GM12878 (cell line): ENCODE measurements around the gene MYOM3. TPM values are rescaled to one million over a fixed set of nuclear protein-coding genes. Genes with fewer than 3 reads are reported as not detected.

ENCODE experiments used
- ATAC-seq: fragments of 200-7000 bp; cut with Tn5 transposase; 3 replicates; pipeline ENCODE4 v1.9.1; 2020; ENCODE audit warnings: mild to moderate bottlenecking, moderate library complexity
- BruUV-seq: library from RNA; stranded (reverse); fragments of 400-500 nt; replicated peaks from 2 replicates; lab custom pipeline; 2021; lab: Mats Ljungman, UMichigan
- CTCF ChIA-PET: fragments of 300-600 bp; sonication (Branson Sonifier 250); formaldehyde crosslinking; extraction: SDS; loops from one replicate; lab custom pipeline; 2021; ENCODE audit warnings: inconsistent platforms; lab: Yijun Ruan, JAX
- POLR2A ChIA-PET: fragments of 350-600 bp; formaldehyde crosslinking; extraction: SDS; loops from one replicate; lab custom pipeline; 2021; ENCODE audit warnings: inconsistent platforms; lab: Charles Lee
- RAD21 ChIA-PET: fragments of 300-600 bp; sonication (Branson Sonifier 250); formaldehyde crosslinking; loops from one replicate; lab custom pipeline; 2023; ENCODE audit warnings: antibody characterized with exemption; ENCODE audit not compliant: unreplicated experiment; lab: Charles Lee
- SMC1A ChIA-PET: fragments of 300-600 bp; sonication (Branson Sonifier 250); formaldehyde crosslinking; loops from one replicate; lab custom pipeline; 2023; ENCODE audit not compliant: unreplicated experiment, uncharacterized antibody; lab: Charles Lee
- DNase-seq: peaks from one replicate; pipeline ENCODE4 v3.0.0-alpha.2; 2011; ENCODE audit warnings: low read depth, low spot score
- FAIRE-seq: peaks from 3 replicates; lab custom pipeline; 2011; peaks lifted over from hg19 to GRCh38; lab: Jason Lieb, UNC
- H2AFZ ChIP-seq: 2 replicates; pipeline ENCODE4 v1.6.0; 2011; ENCODE audit warnings: low read depth, low read length, control low read depth; ENCODE audit not compliant: control insufficient read depth
- H3K27ac ChIP-seq: 2 replicates; pipeline ENCODE4 v1.5.1; 2011; ENCODE audit warnings: control low read depth; ENCODE audit not compliant: control insufficient read depth, insufficient read depth
- H3K27me3 ChIP-seq, 2 experiments: replicated peaks in 1 of 2; 2 replicates each; pipeline versions ENCODE4 v1.6.0 to v1.6.1; 2011; ENCODE audit warnings: low read length in 1 of 2; ENCODE audit not compliant: control insufficient read depth in 2 of 2, insufficient read depth in 2 of 2
- H3K36me3 ChIP-seq, 2 experiments: 2 replicates each; pipeline ENCODE4 v1.5.1; 2011; ENCODE audit warnings: low read length in 1 of 2; ENCODE audit not compliant: control insufficient read depth in 2 of 2, insufficient read depth in 2 of 2
- H3K4me1 ChIP-seq: 2 replicates; pipeline ENCODE4 v1.6.1; 2011; ENCODE audit warnings: mild to moderate bottlenecking, low read length, moderate library complexity, mixed read lengths; ENCODE audit not compliant: control insufficient read depth, insufficient read depth
- H3K4me2 ChIP-seq: 2 replicates; pipeline ENCODE4 v1.6.0; 2011; ENCODE audit warnings: control low read depth; ENCODE audit not compliant: control insufficient read depth, insufficient read depth
- H3K4me3 ChIP-seq: fragments of 200-600 bp; sonication (generic); 2 replicates; pipeline ENCODE4 v1.5.1; 2016
- H3K79me2 ChIP-seq: 2 replicates; pipeline ENCODE4 v1.6.0; 2011; ENCODE audit warnings: low read length; ENCODE audit not compliant: control insufficient read depth, insufficient read depth
- H3K9ac ChIP-seq: 2 replicates; pipeline ENCODE4 v1.8.0; 2011; ENCODE audit warnings: low read length, control low read depth, mixed read lengths; ENCODE audit not compliant: control insufficient read depth, insufficient read depth
- H3K9me3 ChIP-seq: replicated peaks from 3 replicates; pipeline ENCODE4 v1.5.1; 2011; ENCODE audit warnings: mild to moderate bottlenecking, low read length; ENCODE audit not compliant: control insufficient read depth, insufficient read depth
- H4K20me1 ChIP-seq: 2 replicates; pipeline ENCODE4 v1.6.0; 2011; ENCODE audit not compliant: control insufficient read depth, insufficient read depth
- ATF7 ChIP-seq: fragments of 450-650 bp; IDR thresholded peaks from 2 replicates; pipeline ENCODE4 v1.6.1; 2016; ENCODE audit warnings: low read depth, mild to moderate bottlenecking
- CBFB ChIP-seq: IDR thresholded peaks from 2 replicates; pipeline ENCODE4 v1.6.1; 2016; ENCODE audit warnings: antibody characterized with exemption, low read depth
- CBX3 ChIP-seq: fragments of 200-600 bp; sonication (generic); IDR thresholded peaks from 2 replicates; pipeline ENCODE4 v1.6.1; 2016; ENCODE audit warnings: low read depth, borderline replicate concordance
- CHD1 ChIP-seq: IDR thresholded peaks from 2 replicates; pipeline ENCODE4 v1.6.1; 2012; ENCODE audit warnings: low read depth, low read length, improper control_type of control experiment
- CHD4 ChIP-seq: fragments of 200-600 bp; sonication (generic); IDR thresholded peaks from 2 replicates; pipeline ENCODE4 v1.6.1; 2016; ENCODE audit warnings: mild to moderate bottlenecking
- EED ChIP-seq: sonication (generic); IDR thresholded peaks from 2 replicates; pipeline ENCODE4 v1.6.1; 2016; ENCODE audit warnings: antibody characterized with exemption, low read depth
- EZH2 ChIP-seq: IDR thresholded peaks from 2 replicates; pipeline ENCODE4 v1.6.1; 2012; ENCODE audit warnings: low read depth, mild to moderate bottlenecking, control low read depth, inconsistent platforms, low read length, borderline replicate concordance; ENCODE audit not compliant: control insufficient read depth
- MAX ChIP-seq: IDR thresholded peaks from 2 replicates; pipeline ENCODE4 v1.6.1; 2012; ENCODE audit warnings: low read depth, low read length, improper control_type of control experiment
- MYB ChIP-seq: fragments of 150-350 bp; IDR thresholded peaks from 2 replicates; pipeline ENCODE4 v1.6.1; 2014; ENCODE audit warnings: mild to moderate bottlenecking, low read depth, low read length, borderline replicate concordance
- NR2C1 ChIP-seq: fragments of 450-650 bp; IDR thresholded peaks from 2 replicates; pipeline ENCODE4 v1.6.1; 2017; ENCODE audit warnings: antibody characterized with exemption, mild to moderate bottlenecking, moderate library complexity
- NR2C2 ChIP-seq: IDR thresholded peaks from 2 replicates; pipeline ENCODE4 v1.6.1; 2011; ENCODE audit warnings: borderline replicate concordance, low read depth; ENCODE audit not compliant: control insufficient read depth, insufficient read length
- NR2F1 ChIP-seq: fragments of 450-650 bp; conservative IDR thresholded peaks from 2 replicates; pipeline ENCODE4 v1.6.1; 2017; ENCODE audit warnings: mild to moderate bottlenecking
- PAX5 ChIP-seq: IDR thresholded peaks from 2 replicates; pipeline ENCODE4 v1.6.1; 2011; ENCODE audit warnings: low read depth, low read length, borderline replicate concordance
- PAX8 ChIP-seq: fragments of 450-650 bp; IDR thresholded peaks from 2 replicates; pipeline ENCODE4 v1.6.1; 2017; ENCODE audit warnings: mild to moderate bottlenecking, moderate library complexity
- POLR2A ChIP-seq: IDR thresholded peaks from 2 replicates; pipeline ENCODE4 v1.6.1; 2011; ENCODE audit warnings: low read depth, mild to moderate bottlenecking, low read length
- POU2F2 ChIP-seq: IDR thresholded peaks from 3 replicates; pipeline ENCODE4 v1.6.1; 2011; ENCODE audit warnings: low read depth, mild to moderate bottlenecking, low read length, borderline replicate concordance
- RELB ChIP-seq: fragments of 450-650 bp; IDR thresholded peaks from 2 replicates; pipeline ENCODE4 v1.6.1; 2017; ENCODE audit warnings: low read depth, mild to moderate bottlenecking, moderate library complexity
- SMAD1 ChIP-seq: fragments of 450-650 bp; IDR thresholded peaks from 2 replicates; pipeline ENCODE4 v1.6.1; 2018; ENCODE audit warnings: mild to moderate bottlenecking, low read depth; ENCODE audit not compliant: partially characterized antibody
- SMARCA5 ChIP-seq: fragments of 450-650 bp; IDR thresholded peaks from 2 replicates; pipeline ENCODE4 v1.6.1; 2017; ENCODE audit warnings: mild to moderate bottlenecking
- SREBF2 ChIP-seq: IDR thresholded peaks from 2 replicates; pipeline ENCODE4 v1.6.1; 2012; ENCODE audit warnings: mild to moderate bottlenecking, low read length
- WGBS: methylation state at CpG from one replicate; pipeline ENCODE4 v1.1.6; 2016; ENCODE audit warnings: low lambda C conversion rate; ENCODE audit not compliant: insufficient replicate concordance, insufficient coverage; ENCODE audit errors: missing lambda C conversion rate; 5-methylcytosine and 5-hydroxymethylcytosine counted together
- in situ Hi-C: fragments of 300-500 bp; cut with MboI; formaldehyde crosslinking; loops from 9 replicates; pipeline ENCODE4 v1.14.3; 2018; ENCODE audit warnings: mixed read lengths
- intact Hi-C: fragments of 100-400 bp; cut with micrococcal nuclease; formaldehyde crosslinking; loops from one replicate; pipeline ENCODE4 v1.14.2; 2022; ENCODE audit not compliant: unreplicated experiment
- polyA plus RNA-seq, 11 experiments: library from polyadenylated mRNA; depleted of rRNA in 4 of 11; unstranded in 6 of 11; stranded (reverse) in 5 of 11; fragments of >200 nt; fragmentation: Nextera tagmentation in 4 of 11; fragmentation: Illumina TruSeq in 1 of 11; extraction: Ambion mirVana in 4 of 11; extraction: Trizol in 1 of 11; gene quantifications; 1 replicate in 1 of 11; 2 replicates in 10 of 11; pipeline versions ENCODE4 v1.2.1 to v1.2.3, GENCODE V29; 2011 to 2016; ENCODE audit warnings: inconsistent platforms in 2 of 11, missing spikeins in 2 of 11, low read depth in 1 of 11
- total RNA-seq, 4 experiments: library from RNA; depleted of rRNA in 3 of 4; stranded (reverse); fragments of >200 nt in 3 of 4; fragmentation: Illumina TruSeq in 1 of 4; extraction: Trizol in 1 of 4; gene quantifications; 2 replicates each; pipeline versions ENCODE4 v1.2.1 to v1.2.3, GENCODE V29; 2013 to 2021

The MYOM3 gene
- total and polyA plus RNA-seq, 10 of the 15 experiments (the other 5 are each of a cell fraction or from before 2014, with no cell fraction given): 0.06 TPM; not detected in 9

- ATAC-seq: no peak
- intact Hi-C loops: loop anchor here (5.0 kb wide), 2 partner anchors 80 to 320 kb away; no protein-coding TSS in a partner anchor
- in situ Hi-C loops: no loop called here
- Histone ChIP-seq H3K27me3 (peaks cover 0 to 6% of the 10 kb centered on the region in 2 experiments; a peak in 2 of 4 replicates), H4K20me1 (no peaks in the 10 kb centered on the region), H3K9me3 (no peaks in the 10 kb centered on the region), H2AFZ (no peak overlapping the region), H3K4me3 (no peak overlapping the region), H3K4me2 (no peak overlapping the region), H3K9ac (no peak overlapping the region), H3K36me3 (no peaks in the 10 kb centered on the region), H3K79me2 (no peaks in the 10 kb centered on the region)
- no peak for DNase-seq
- WGBS: 37% methylated on average over 7 of the region's 7 CpGs
- RAD21 ChIA-PET: interaction anchor here (0.9 to 2.0 kb wide), 2 partner anchors 49 to 320 kb away, joined by 3 to 5 read pairs; no protein-coding TSS in a partner anchor
- POLR2A ChIA-PET: no interaction called here
- no TSS peak for BruUV-seq
- no peak for FAIRE-seq
- CTCF ChIA-PET: interaction anchor here (0.9 to 1.5 kb wide), 5 partner anchors 12 to 319 kb away, joined by 3 to 4 read pairs (median 3); no protein-coding TSS in a partner anchor
- TF ChIP-seq CBFB (no peak), POU2F2 (no peak), NR2F1 (no peak), ATF7 (no peak), SMARCA5 (no peak), EZH2 (no peak), RELB (no peak), NR2C1 (no peak), MYB (no peak), CHD1 (no peak), POLR2A (no peak), CBX3 (no peak), PAX5 (no peak), NR2C2 (no peak), SREBF2 (no peak), CHD4 (no peak), PAX8 (no peak), MAX (no peak), SMAD1 (no peak), EED (no peak)
- TF ChIP-seq, all 136 proteins: peak for 0
- Histone ChIP-seq H3K27ac (no peak overlapping the region), H3K4me1 (no peaks in the 10 kb centered on the region)
- SMC1A ChIA-PET: interaction anchor here (0.8 to 2.0 kb wide), 3 partner anchors 69 to 168 kb away, joined by 3 to 7 read pairs (median 5); no protein-coding TSS in a partner anchor
Measured at GRCh38 chr1:24071941-24072340, 40.0 kb downstream of the MYOM3 start.
